Thoracic aorta (tissue), 2 donors: ENCODE measurements around the gene MTA2. TPM values are rescaled to one million over a fixed set of nuclear protein-coding genes. Genes with fewer than 3 reads are reported as not detected.

ENCODE experiments used
- ATAC-seq: fragments of 150-250 bp; one replicate; pipeline ENCODE4 v1.8.0; 2017; ENCODE audit warnings: low read depth; ENCODE audit not compliant: insufficient number of reproducible peaks, low FRiP score
- DNase-seq: peaks from one replicate; pipeline ENCODE4 v3.0.0-alpha.2; 2020; ENCODE audit warnings: low spot score
- H3K27ac ChIP-seq, 2 donors: fragments of 200-600 bp; sonication (generic); 1 replicate in 1 of 2; 2 replicates in 1 of 2; pipeline ENCODE4 v1.5.1; 2016; ENCODE audit warnings: mild to moderate bottlenecking in 2 of 2, moderate library complexity in 2 of 2
- H3K27me3 ChIP-seq: fragments of 200-600 bp; sonication (generic); replicated peaks from 2 replicates; pipeline ENCODE4 v1.6.0; 2016; ENCODE audit warnings: mild to moderate bottlenecking; ENCODE audit not compliant: insufficient read depth
- H3K36me3 ChIP-seq: fragments of 200-600 bp; sonication (generic); one replicate; pipeline ENCODE4 v1.5.1; 2016
- H3K4me1 ChIP-seq, 2 donors: fragments of 200-600 bp; sonication (generic); 1 replicate in 1 of 2; 2 replicates in 1 of 2; pipeline versions ENCODE4 v1.5.1 to v1.6.0; 2016; ENCODE audit warnings: low read depth in 2 of 2, mild to moderate bottlenecking in 1 of 2; ENCODE audit not compliant: control insufficient read depth in 1 of 2
- H3K4me3 ChIP-seq: fragments of 200-600 bp; sonication (generic); 2 replicates; pipeline ENCODE4 v1.5.1; 2016; ENCODE audit warnings: mild to moderate bottlenecking
- H3K9me3 ChIP-seq: fragments of 200-600 bp; sonication (generic); 2 replicates; pipeline ENCODE4 v1.5.1; 2016
- CTCF ChIP-seq: fragments of 200-600 bp; sonication (generic); IDR thresholded peaks from one replicate; pipeline ENCODE4 v1.5.1; 2019; ENCODE audit warnings: antibody characterized with exemption
- total RNA-seq, 2 donors: library from RNA; depleted of rRNA; stranded (reverse); fragments of >200 nt; gene quantifications; one replicate each; pipeline versions ENCODE4 v1.1.0 to v1.2.3, GENCODE V29; 2016

Gene MTA2
- total RNA-seq, 2 donors from 2014 or later: 55.9 to 124 TPM

- no peak for TF ChIP-seq CTCF
- peaks cover 65 to 75% of the 10 kb centered on the region in 2 donors for H3K4me1 ChIP-seq
- no peaks in the 10 kb centered on the region for H3K27me3 ChIP-seq
- peak; percentile 58 for ATAC-seq
- no peaks in the 10 kb centered on the region for H3K9me3 ChIP-seq
- peaks cover 12% of the 10 kb centered on the region for H3K36me3 ChIP-seq
- peak overlapping the region; percentile 98 to 100 for H3K27ac ChIP-seq
- DNase-seq: peak; percentile 88
- H3K4me3 ChIP-seq: peak overlapping the region; percentile 57
These were observed 45.4 kb downstream of the MTA2 start for GRCh38 chr11:62556108-62556874.

GRCh38 chr11:62555464-62556107, 46.1 kb downstream of the MTA2 start:
- ATAC-seq (no peak), DNase-seq (no peak)
- TF ChIP-seq CTCF: no peak
- H3K27me3 ChIP-seq: no peaks in the 10 kb centered on the region
- H3K36me3 ChIP-seq: peaks cover 12% of the 10 kb centered on the region
- peak overlapping the region; percentile 57 for H3K4me3 ChIP-seq
- no peaks in the 10 kb centered on the region for H3K9me3 ChIP-seq
- peak overlapping the region; percentile 98 to 100 for H3K27ac ChIP-seq
- H3K4me1 ChIP-seq: peaks cover 61 to 76% of the 10 kb centered on the region in 2 donors

GRCh38 chr11:62554387-62555167, 47.1 kb downstream of the MTA2 start:
- no peak for TF ChIP-seq CTCF
- ATAC-seq (no peak), DNase-seq (no peak)
- Histone ChIP-seq H3K4me1 (peaks cover 58 to 77% of the 10 kb centered on the region in 2 donors), H3K27ac (peak overlapping the region; percentile 98 to 100), H3K4me3 (no peak overlapping the region), H3K36me3 (peaks cover 10% of the 10 kb centered on the region), H3K9me3 (no peaks in the 10 kb centered on the region), H3K27me3 (no peaks in the 10 kb centered on the region)

GRCh38 chr11:62553839-62554361, 47.8 kb downstream of the MTA2 start:
- ATAC-seq (peak; percentile 7), DNase-seq (no peak)
- peaks cover 65 to 84% of the 10 kb centered on the region in 2 donors for H3K4me1 ChIP-seq
- H3K36me3 ChIP-seq: peaks cover 3% of the 10 kb centered on the region
- H3K27ac ChIP-seq: peak overlapping the region; percentile 98 to 100
- no peaks in the 10 kb centered on the region for H3K27me3 ChIP-seq
- H3K9me3 ChIP-seq: no peaks in the 10 kb centered on the region
- no peak for TF ChIP-seq CTCF
- peak overlapping the region; percentile 70 for H3K4me3 ChIP-seq
